SK-N-MC (cell line): ENCODE results near the gene ADA.

ENCODE experiments used
- EZH2 ChIP-seq: fragments of 200-600 bp; sonication (generic); IDR thresholded peaks from one replicate; pipeline ENCODE4 v1.6.1; 2017; ENCODE audit warnings: antibody characterized with exemption
- FOXP2 ChIP-seq: optimal IDR thresholded peaks from 2 replicates; pipeline ENCODE3; 2011; ENCODE audit warnings: mild to moderate bottlenecking, moderate library complexity; ENCODE audit not compliant: insufficient read depth; ENCODE audit errors: extremely low read length, control extremely low read depth
- POLR2AphosphoS5 ChIP-seq: IDR thresholded peaks from 2 replicates; pipeline ENCODE4 v1.6.1; 2012; ENCODE audit warnings: mild to moderate bottlenecking, low read depth, low read length, borderline replicate concordance

GRCh38 chr20:44700306-44700705 lies 48.8 kb upstream of the ADA start:
- TF ChIP-seq EZH2, result no peak
- no peak for TF ChIP-seq POLR2AphosphoS5
- TF ChIP-seq FOXP2, result no peak
